GM21619 (cell line): Measurements from ENCODE around the gene CLEC4F.
"Not testable (repeated sequence)": the region's sequence is repeated elsewhere in the genome, so short reads cannot be mapped to it uniquely, and the experiment has no call there.

Experiments used
- ATAC-seq: cut with Tn5 transposase; IDR thresholded peaks from one replicate; pipeline ENCODE4 v1.9.1; 2021; ENCODE audit not compliant: unreplicated experiment

The CLEC4F gene

GRCh38 chr2:70827388-70827787 lies 7.0 kb upstream of the CLEC4F start:
- no peak for ATAC-seq

GRCh38 chr2:70826696-70827350 lies 6.4 kb upstream of the CLEC4F start:
- ATAC-seq, result no peak

GRCh38 chr2:70823249-70823648 lies 2.9 kb upstream of the CLEC4F start:
- ATAC-seq, result no peak

- ATAC-seq, result no peak
Measured at GRCh38 chr2:70822843-70823242, 2.4 kb upstream of the CLEC4F start.

GRCh38 chr2:70817284-70817954 lies 3.0 kb downstream of the CLEC4F start:
- no peak for ATAC-seq

GRCh38 chr2:70816726-70817125 lies 3.7 kb downstream of the CLEC4F start:
- no peak for ATAC-seq

- no peak for ATAC-seq
Measured at GRCh38 chr2:70808983-70809958, 11.1 kb downstream of the CLEC4F start.

- ATAC-seq, result no peak
Measured at GRCh38 chr2:70807828-70808118, 12.6 kb downstream of the CLEC4F start.

GRCh38 chr2:70807102-70807827 lies 13.1 kb downstream of the CLEC4F start:
- no peak for ATAC-seq

GRCh38 chr2:70806620-70807019 lies 13.8 kb downstream of the CLEC4F start:
- ATAC-seq, result no peak

- no peak for ATAC-seq
Measured at GRCh38 chr2:70806013-70806412, 14.4 kb downstream of the CLEC4F start.

- no peak for ATAC-seq
Measured at GRCh38 chr2:70801607-70802263, 18.7 kb downstream of the CLEC4F start.

- ATAC-seq, result no peak
Measured at GRCh38 chr2:70799706-70800105, 20.7 kb downstream of the CLEC4F start.

GRCh38 chr2:70797996-70798395 lies 22.4 kb downstream of the CLEC4F start:
- ATAC-seq, result not testable (repeated sequence)

GRCh38 chr2:70797506-70797905 lies 22.9 kb downstream of the CLEC4F start:
- ATAC-seq, result no peak

- no peak for ATAC-seq
Measured at GRCh38 chr2:70796262-70796661, 24.1 kb downstream of the CLEC4F start.

GRCh38 chr2:70795164-70795995 lies 25.0 kb downstream of the CLEC4F start:
- no peak for ATAC-seq

GRCh38 chr2:70793450-70793849 lies 26.9 kb downstream of the CLEC4F start:
- ATAC-seq, result no peak

- ATAC-seq, result no peak
Measured at GRCh38 chr2:70790136-70790828, 30.1 kb downstream of the CLEC4F start, which contains the start of gene FIGLA. TSS of gene FIGLA (minus strand) at chr2:70790643. CDS start at chr2:70790638, 5 bp downstream.
